Measurements from ENCODE around the gene BROX. TPM values are rescaled to one million over a fixed set of nuclear protein-coding genes. Genes with fewer than 3 reads are reported as not detected.

The BROX gene
- total and polyA plus RNA-seq, 10 of the 15 experiments (the other 5 are each of a cell fraction or from before 2014, with no cell fraction given), result 5.8 to 42.0 (median 16.8) TPM

GRCh38 chr1:222709700-222710153 is 2.6 kb upstream of the BROX start:
- SMC1A ChIA-PET (ENCODE audit: uncharacterized antibody, unreplicated experiment), result interaction anchor here (1.0 to 2.4 kb wide), 5 partner anchors 8 to 91 kb away, joined by 3 to 7 read pairs (median 5); no protein-coding TSS in a partner anchor
- no peak overlapping the region for H3K9ac ChIP-seq (ENCODE audit: control insufficient read depth, insufficient read depth, low read length)
- DNase-seq (ENCODE audit: low read depth, low spot score) (no peak), ATAC-seq (no peak), FAIRE-seq (no peak)
- in situ Hi-C loops (cut with MboI) (loop anchor here (5.0 to 10.0 kb wide), 2 partner anchors 47 to 245 kb away; no protein-coding TSS in a partner anchor), intact Hi-C loops (cut with micrococcal nuclease; ENCODE audit: unreplicated experiment) (loop anchor here (5.0 to 10.0 kb wide), 3 partner anchors 67 to 242 kb away; partner anchors contain the start of gene TAF1A)
- no peaks in the 10 kb centered on the region for H4K20me1 ChIP-seq (ENCODE audit: control insufficient read depth, insufficient read depth)
- RAD21 ChIA-PET (ENCODE audit: unreplicated experiment), result interaction anchor here (1.3 to 2.0 kb wide), 2 partner anchors 55 to 65 kb away, joined by 4 to 7 read pairs; no protein-coding TSS in a partner anchor
- WGBS (ENCODE audit: insufficient coverage, insufficient replicate concordance, low lambda C conversion rate, missing lambda C conversion rate), result 99% methylated on average over 5 of the region's 5 CpGs
- no peaks in the 10 kb centered on the region for H3K36me3 ChIP-seq (ENCODE audit: control insufficient read depth in 2 of 2, insufficient read depth in 2 of 2, low read length in 1 of 2)
- H3K27ac ChIP-seq (ENCODE audit: control insufficient read depth, insufficient read depth), result no peak overlapping the region
- CTCF ChIA-PET, result interaction anchor here (0.8 to 1.6 kb wide), 3 partner anchors 17 to 55 kb away, joined by 3 read pairs; no protein-coding TSS in a partner anchor
- peaks cover 30% of the 10 kb centered on the region for H3K79me2 ChIP-seq (ENCODE audit: control insufficient read depth, insufficient read depth, low read length)
- H3K4me3 ChIP-seq, result no peak overlapping the region
- H3K4me2 ChIP-seq (ENCODE audit: control insufficient read depth, insufficient read depth), result no peak overlapping the region
- H3K27me3 ChIP-seq (replicated peaks in 1 of 2; ENCODE audit: control insufficient read depth in 2 of 2, insufficient read depth in 2 of 2, low read length in 1 of 2), result no peaks in the 10 kb centered on the region
- H3K4me1 ChIP-seq (ENCODE audit: control insufficient read depth, insufficient read depth, low read length), result no peaks in the 10 kb centered on the region
- POLR2A ChIA-PET, result interaction anchor here (0.8 kb wide), 1 partner anchor 56 kb away, joined by 3 read pairs; no protein-coding TSS in a partner anchor
- no peak overlapping the region for H2AFZ ChIP-seq (ENCODE audit: control insufficient read depth, low read depth, low read length)
- no TSS peak for BruUV-seq (replicated peaks)
- no peaks in the 10 kb centered on the region; the same call in 2 of the 3 replicates for H3K9me3 ChIP-seq (replicated peaks; ENCODE audit: control insufficient read depth, insufficient read depth, low read length)
- TF ChIP-seq SMARCA5 (IDR thresholded peaks at IDR 0.05) (no peak), IRF4 (IDR thresholded peaks at IDR 0.05; ENCODE audit: low read depth, low read length) (no peak), POLR2AphosphoS5 (IDR thresholded peaks at IDR 0.05; ENCODE audit: low read length) (no peak), TCF3 (IDR thresholded peaks at IDR 0.05; ENCODE audit: borderline replicate concordance, insufficient read depth, low read depth, low read length) (no peak), EP300 (IDR thresholded peaks at IDR 0.05; ENCODE audit: borderline replicate concordance in 1 of 2, control insufficient read depth in 1 of 2, low read depth in 2 of 2, low read length in 2 of 2) (no peak), EGR1 (IDR thresholded peaks at IDR 0.05; ENCODE audit: borderline replicate concordance in 1 of 2, low read depth in 2 of 2, low read length in 2 of 2) (no peak), NFIC (IDR thresholded peaks at IDR 0.05; ENCODE audit: low read depth, low read length) (no peak), ATF2 (IDR thresholded peaks at IDR 0.05; ENCODE audit: low read length) (no peak)
- TF ChIP-seq, protein P1, sequence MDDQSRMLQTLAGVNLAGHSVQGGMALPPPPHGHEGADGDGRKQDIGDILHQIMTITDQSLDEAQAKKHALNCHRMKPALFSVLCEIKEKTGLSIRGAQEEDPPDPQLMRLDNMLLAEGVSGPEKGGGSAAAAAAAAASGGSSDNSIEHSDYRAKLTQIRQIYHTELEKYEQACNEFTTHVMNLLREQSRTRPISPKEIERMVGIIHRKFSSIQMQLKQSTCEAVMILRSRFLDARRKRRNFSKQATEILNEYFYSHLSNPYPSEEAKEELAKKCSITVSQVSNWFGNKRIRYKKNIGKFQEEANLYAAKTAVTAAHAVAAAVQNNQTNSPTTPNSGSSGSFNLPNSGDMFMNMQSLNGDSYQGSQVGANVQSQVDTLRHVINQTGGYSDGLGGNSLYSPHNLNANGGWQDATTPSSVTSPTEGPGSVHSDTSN (IDR thresholded peaks at IDR 0.05; ENCODE audit: insufficient replicate concordance, low read depth, low read length), result no peak
- TF ChIP-seq, protein P2, sequence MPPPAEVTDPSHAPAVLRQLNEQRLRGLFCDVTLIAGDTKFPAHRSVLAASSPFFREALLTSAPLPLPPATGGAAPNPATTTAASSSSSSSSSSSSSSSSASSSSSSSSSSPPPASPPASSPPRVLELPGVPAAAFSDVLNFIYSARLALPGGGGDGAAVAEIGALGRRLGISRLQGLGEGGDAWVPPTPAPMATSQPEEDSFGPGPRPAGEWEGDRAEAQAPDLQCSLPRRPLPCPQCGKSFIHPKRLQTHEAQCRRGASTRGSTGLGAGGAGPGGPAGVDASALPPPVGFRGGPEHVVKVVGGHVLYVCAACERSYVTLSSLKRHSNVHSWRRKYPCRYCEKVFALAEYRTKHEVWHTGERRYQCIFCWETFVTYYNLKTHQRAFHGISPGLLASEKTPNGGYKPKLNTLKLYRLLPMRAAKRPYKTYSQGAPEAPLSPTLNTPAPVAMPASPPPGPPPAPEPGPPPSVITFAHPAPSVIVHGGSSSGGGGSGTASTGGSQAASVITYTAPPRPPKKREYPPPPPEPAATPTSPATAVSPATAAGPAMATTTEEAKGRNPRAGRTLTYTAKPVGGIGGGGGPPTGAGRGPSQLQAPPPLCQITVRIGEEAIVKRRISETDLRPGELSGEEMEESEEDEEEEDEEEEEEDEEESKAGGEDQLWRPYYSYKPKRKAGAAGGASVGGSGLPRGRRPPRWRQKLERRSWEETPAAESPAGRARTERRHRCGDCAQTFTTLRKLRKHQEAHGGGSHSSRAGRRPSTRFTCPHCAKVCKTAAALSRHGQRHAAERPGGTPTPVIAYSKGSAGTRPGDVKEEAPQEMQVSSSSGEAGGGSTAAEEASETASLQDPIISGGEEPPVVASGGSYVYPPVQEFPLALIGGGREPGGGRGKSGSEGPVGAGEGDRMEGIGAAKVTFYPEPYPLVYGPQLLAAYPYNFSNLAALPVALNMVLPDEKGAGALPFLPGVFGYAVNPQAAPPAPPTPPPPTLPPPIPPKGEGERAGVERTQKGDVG (CRISPR knock-in tag; IDR thresholded peaks at IDR 0.05), result no peak
- TF ChIP-seq, protein P3, sequence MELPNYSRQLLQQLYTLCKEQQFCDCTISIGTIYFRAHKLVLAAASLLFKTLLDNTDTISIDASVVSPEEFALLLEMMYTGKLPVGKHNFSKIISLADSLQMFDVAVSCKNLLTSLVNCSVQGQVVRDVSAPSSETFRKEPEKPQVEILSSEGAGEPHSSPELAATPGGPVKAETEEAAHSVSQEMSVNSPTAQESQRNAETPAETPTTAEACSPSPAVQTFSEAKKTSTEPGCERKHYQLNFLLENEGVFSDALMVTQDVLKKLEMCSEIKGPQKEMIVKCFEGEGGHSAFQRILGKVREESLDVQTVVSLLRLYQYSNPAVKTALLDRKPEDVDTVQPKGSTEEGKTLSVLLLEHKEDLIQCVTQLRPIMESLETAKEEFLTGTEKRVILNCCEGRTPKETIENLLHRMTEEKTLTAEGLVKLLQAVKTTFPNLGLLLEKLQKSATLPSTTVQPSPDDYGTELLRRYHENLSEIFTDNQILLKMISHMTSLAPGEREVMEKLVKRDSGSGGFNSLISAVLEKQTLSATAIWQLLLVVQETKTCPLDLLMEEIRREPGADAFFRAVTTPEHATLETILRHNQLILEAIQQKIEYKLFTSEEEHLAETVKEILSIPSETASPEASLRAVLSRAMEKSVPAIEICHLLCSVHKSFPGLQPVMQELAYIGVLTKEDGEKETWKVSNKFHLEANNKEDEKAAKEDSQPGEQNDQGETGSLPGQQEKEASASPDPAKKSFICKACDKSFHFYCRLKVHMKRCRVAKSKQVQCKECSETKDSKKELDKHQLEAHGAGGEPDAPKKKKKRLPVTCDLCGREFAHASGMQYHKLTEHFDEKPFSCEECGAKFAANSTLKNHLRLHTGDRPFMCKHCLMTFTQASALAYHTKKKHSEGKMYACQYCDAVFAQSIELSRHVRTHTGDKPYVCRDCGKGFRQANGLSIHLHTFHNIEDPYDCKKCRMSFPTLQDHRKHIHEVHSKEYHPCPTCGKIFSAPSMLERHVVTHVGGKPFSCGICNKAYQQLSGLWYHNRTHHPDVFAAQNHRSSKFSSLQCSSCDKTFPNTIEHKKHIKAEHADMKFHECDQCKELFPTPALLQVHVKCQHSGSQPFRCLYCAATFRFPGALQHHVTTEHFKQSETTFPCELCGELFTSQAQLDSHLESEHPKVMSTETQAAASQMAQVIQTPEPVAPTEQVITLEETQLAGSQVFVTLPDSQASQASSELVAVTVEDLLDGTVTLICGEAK (IDR thresholded peaks at IDR 0.05; ENCODE audit: borderline replicate concordance), result no peak
